Endothelial cell of umbilical vein (primary cell): ENCODE data around the gene LILRB3. TPM values are rescaled to one million over a fixed set of nuclear protein-coding genes. Genes with fewer than 3 reads are reported as not detected.

Experiments used
- BruUV-seq: library from RNA; stranded (reverse); fragments of 400-500 nt; replicated peaks from 2 replicates; lab custom pipeline; 2021; lab: Mats Ljungman, UMichigan
- CTCF ChIA-PET: fragments of 300-600, 350-600 bp; sonication (Branson Sonifier 250); formaldehyde crosslinking; loops from one replicate; lab custom pipeline; 2021; ENCODE audit warnings: antibody characterized with exemption, inconsistent platforms; lab: Charles Lee
- POLR2A ChIA-PET: fragments of 300-600, 350-600 bp; sonication (Branson Sonifier 250); formaldehyde crosslinking; loops from one replicate; lab custom pipeline; 2021; ENCODE audit warnings: antibody characterized with exemption, inconsistent platforms; lab: Charles Lee
- DNase-seq: peaks from one replicate; pipeline ENCODE4 v3.0.0-alpha.2; 2011; ENCODE audit warnings: low read depth, low spot score
- FAIRE-seq: peaks from 2 replicates; lab custom pipeline; 2011; peaks lifted over from hg19 to GRCh38; lab: Jason Lieb, UNC
- H2AFZ ChIP-seq: 2 replicates; pipeline ENCODE4 v1.6.0; 2012; ENCODE audit warnings: low read depth, low read length, control low read depth, inconsistent platforms
- H3K27ac ChIP-seq: 2 replicates; pipeline ENCODE4 v1.5.1; 2011; ENCODE audit warnings: low read depth, mild to moderate bottlenecking, control low read depth, low read length, moderate library complexity; ENCODE audit not compliant: insufficient read depth
- H3K27me3 ChIP-seq, 2 experiments: 2 replicates each; pipeline versions ENCODE4 v1.6.0 to v1.6.1; 2011; ENCODE audit warnings: low read length in 2 of 2, mixed read lengths in 1 of 2; ENCODE audit not compliant: control insufficient read depth in 2 of 2, insufficient read depth in 2 of 2
- H3K36me3 ChIP-seq, 2 experiments: 2 replicates in 1 of 2; 3 replicates in 1 of 2; pipeline ENCODE4 v1.5.1; 2011; ENCODE audit warnings: low read length in 2 of 2, mild to moderate bottlenecking in 1 of 2, moderate library complexity in 1 of 2; ENCODE audit not compliant: control insufficient read depth in 2 of 2, insufficient read depth in 2 of 2; ENCODE audit errors: extremely low read depth in 1 of 2
- H3K4me1 ChIP-seq: 3 replicates; pipeline ENCODE4 v1.5.1; 2011; ENCODE audit warnings: mild to moderate bottlenecking, low read length; ENCODE audit not compliant: control insufficient read depth, insufficient read depth; ENCODE audit errors: extremely low read depth
- H3K4me2 ChIP-seq: 2 replicates; pipeline ENCODE4 v1.6.1; 2011; ENCODE audit warnings: low read length, control low read depth, mixed read lengths; ENCODE audit not compliant: insufficient read depth
- H3K4me3 ChIP-seq, 3 experiments: fragments of 200-600 bp in 1 of 3; sonication (generic), shearing (Covaris generic) in 1 of 3; replicated peaks in 1 of 3; 2 replicates each; pipeline ENCODE4 v1.5.1; 2011 to 2016; ENCODE audit warnings: control low read depth in 3 of 3, low read length in 3 of 3, mild to moderate bottlenecking in 2 of 3, inconsistent platforms in 1 of 3, low read depth in 1 of 3, moderate library complexity in 1 of 3; ENCODE audit not compliant: insufficient read depth in 1 of 3
- H3K79me2 ChIP-seq: 2 replicates; pipeline ENCODE4 v1.6.0; 2012; ENCODE audit warnings: low read length, inconsistent platforms; ENCODE audit not compliant: control insufficient read depth, insufficient read depth
- H3K9ac ChIP-seq: replicated peaks from 2 replicates; pipeline ENCODE3; 2011; ENCODE audit warnings: low read length, control low read depth; ENCODE audit not compliant: insufficient read depth; ENCODE audit errors: extremely low read depth
- H3K9me1 ChIP-seq: replicated peaks from 3 replicates; pipeline ENCODE4 v1.6.0; 2011; ENCODE audit warnings: mild to moderate bottlenecking, low read length; ENCODE audit not compliant: control insufficient read depth, insufficient read depth; ENCODE audit errors: extremely low read depth
- H3K9me3 ChIP-seq: replicated peaks from 2 replicates; pipeline ENCODE4 v1.5.1; 2012; ENCODE audit warnings: low read length, inconsistent platforms; ENCODE audit not compliant: control insufficient read depth, insufficient read depth
- H4K20me1 ChIP-seq: replicated peaks from 2 replicates; pipeline ENCODE3; 2011; ENCODE audit warnings: mild to moderate bottlenecking, low read length; ENCODE audit not compliant: control insufficient read depth, insufficient read depth; ENCODE audit errors: extremely low read depth
- CTCF ChIP-seq, 2 donors: IDR thresholded peaks; 1 replicate in 1 of 2; 2 replicates in 1 of 2; pipeline ENCODE4 v1.5.1; 2011; ENCODE audit warnings: low read length in 2 of 2, mild to moderate bottlenecking in 2 of 2, moderate library complexity in 2 of 2, control low read depth in 1 of 2, inconsistent platforms in 1 of 2, low read depth in 1 of 2; ENCODE audit not compliant: insufficient read depth in 1 of 2; ENCODE audit errors: extremely low read depth in 1 of 2
- FOS ChIP-seq: IDR thresholded peaks from 2 replicates; pipeline ENCODE4 v1.6.1; 2011; ENCODE audit warnings: mild to moderate bottlenecking, low read length, moderate library complexity, borderline replicate concordance; ENCODE audit not compliant: insufficient read depth
- GATA2 ChIP-seq: IDR thresholded peaks from 2 replicates; pipeline ENCODE4 v1.7.0; 2011; ENCODE audit warnings: low read depth, mild to moderate bottlenecking, moderate library complexity, mixed read lengths, low read length; ENCODE audit not compliant: insufficient read length, insufficient read depth
- POLR2AphosphoS5 ChIP-seq: IDR thresholded peaks from 2 replicates; pipeline ENCODE4 v1.6.1; 2012; ENCODE audit warnings: low read depth, mild to moderate bottlenecking, control low read depth, low read length, moderate library complexity; ENCODE audit not compliant: insufficient read depth
- dilution Hi-C: fragments of 300-500 bp; cut with MboI; formaldehyde crosslinking; loops from one replicate; pipeline ENCODE4 v1.15.0; 2019; ENCODE audit warnings: low sequenced_read_pairs; ENCODE audit not compliant: extremely low pct_ligation_motif_present
- intact Hi-C: fragments of 100-400 bp; cut with micrococcal nuclease; formaldehyde crosslinking; loops from one replicate; pipeline ENCODE4 v1.10.0; 2022
- polyA plus RNA-seq, 4 experiments: library from polyadenylated mRNA; depleted of rRNA in 3 of 4; stranded (reverse) in 3 of 4; unstranded in 1 of 4; fragments of >200 nt; gene quantifications; 2 replicates each; pipeline versions ENCODE4 v1.2.1 to v1.2.3, GENCODE V29; 2011 to 2012; ENCODE audit warnings: missing spikeins in 1 of 4
- total RNA-seq: library from RNA; stranded (reverse); gene quantifications from 2 replicates; pipeline ENCODE4 v1.2.3, GENCODE V29; 2021

Gene LILRB3
- total and polyA plus RNA-seq, 2 donors (not counting 3 experiments of a cell fraction or from before 2014, with no cell fraction given), result not detected

GRCh38 chr19:54189145-54189734, 33.6 kb downstream of the LILRB3 start, which contains the start of gene MBOAT7:
Gene MBOAT7 (minus strand): TSS chr19:54189580. CDS start chr19:54188508, 1,072 bp downstream.
- no peaks in the 10 kb centered on the region for H4K20me1 ChIP-seq
- H3K9me3 ChIP-seq, result no peaks in the 10 kb centered on the region
- DNase-seq, result no peak
- peak within 1 kb of the TSS; percentile 56 for H2AFZ ChIP-seq
- H3K27me3 ChIP-seq, result no peaks in the 10 kb centered on the region
- peak within 1 kb of the TSS; percentile 92 for H3K9ac ChIP-seq
- peaks cover 10% of the 10 kb centered on the region in 2 experiments for H3K36me3 ChIP-seq
- intact Hi-C loops, result loop anchor here (1.0 kb wide), 1 partner anchor 9 kb away; no protein-coding TSS in a partner anchor
- dilution Hi-C loops, result no loop called here
- POLR2A ChIA-PET, result interaction anchor here (0.7 to 5.2 kb wide), 8 partner anchors 12 to 77 kb away, joined by 3 to 91 read pairs (median 4); partner anchors contain the start of genes CNOT3, LENG1 and RPS9
- peak within 1 kb of the TSS; percentile 86 for H3K27ac ChIP-seq
- no TSS peak for BruUV-seq
- CTCF ChIA-PET, result interaction anchor here (0.6 to 2.2 kb wide), 12 partner anchors 10 to 77 kb away, joined by 3 to 25 read pairs (median 4); partner anchors contain the start of genes LENG1 and TMC4
- H3K4me1 ChIP-seq, result peaks cover 16% of the 10 kb centered on the region
- no peak for FAIRE-seq
- H3K4me3 ChIP-seq, result peak within 1 kb of the TSS; percentile 72 to 87 (median 86)
- H3K79me2 ChIP-seq, result peaks cover 42% of the 10 kb centered on the region
- no peaks in the 10 kb centered on the region for H3K9me1 ChIP-seq
- TF ChIP-seq GATA2 (no peak), FOS (no peak), CTCF (IDR thresholded peaks at IDR 0.05; ENCODE audit: extremely low read depth in 1 of 2, insufficient read depth in 1 of 2, low read depth in 1 of 2, low read length in 2 of 2) (peak; percentile 6 to 26), POLR2AphosphoS5 (peak; percentile 28)
- H3K4me2 ChIP-seq, result peak within 1 kb of the TSS; percentile 86
